CD4-positive, alpha-beta T cell treated with Interleukin-4 for 4 hours (primary cell): ENCODE data around the gene CCDC134.
A peak's percentile ranks its signal among the peaks of the same experiment; 100 is the strongest.

Experiments
- DNase-seq: peaks from one replicate; pipeline ENCODE4 v3.0.0-alpha.2; 2020

The CCDC134 gene

DNA sequence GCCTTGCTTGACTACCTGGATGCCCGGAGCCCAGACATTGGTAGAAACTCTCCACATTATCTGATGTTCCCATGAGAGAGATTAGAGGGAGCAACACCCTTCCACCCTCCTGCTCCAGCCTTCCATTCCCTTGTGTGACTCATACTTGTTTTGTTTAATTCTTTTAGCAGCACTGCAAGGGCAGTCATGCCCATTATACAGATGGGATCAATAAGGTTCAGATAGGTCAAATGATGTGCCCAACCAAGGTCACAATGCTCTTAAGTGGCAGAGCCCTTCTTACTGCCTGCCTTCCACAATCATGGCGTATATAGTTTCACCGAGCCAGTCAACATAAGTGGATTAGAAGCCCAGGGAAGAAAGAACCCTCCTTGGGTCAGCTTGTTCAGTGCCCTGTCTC is 6.6 kb upstream of the CCDC134 start:
- no peak for DNase-seq

DNA sequence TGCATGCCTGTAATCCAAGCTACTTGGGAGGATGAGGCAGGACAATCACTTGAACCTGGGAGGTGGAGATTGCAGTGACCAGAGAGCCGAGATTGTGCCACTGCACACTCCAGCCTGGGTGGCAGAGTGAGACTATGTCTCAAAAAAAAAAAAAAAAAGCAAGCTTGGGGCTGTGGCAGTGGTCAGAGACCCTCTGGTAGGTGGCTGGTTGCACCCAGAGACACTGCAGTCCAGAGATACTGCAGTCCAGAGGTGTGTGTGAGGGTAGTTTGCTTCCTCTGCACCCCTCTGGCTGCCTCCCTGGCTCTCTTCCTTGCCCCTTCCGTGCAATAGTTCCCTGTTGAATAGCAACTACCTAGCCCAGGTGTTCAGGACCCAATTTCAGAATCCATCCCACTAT is 1.7 kb upstream of the CCDC134 start:
- DNase-seq: no peak

DNA sequence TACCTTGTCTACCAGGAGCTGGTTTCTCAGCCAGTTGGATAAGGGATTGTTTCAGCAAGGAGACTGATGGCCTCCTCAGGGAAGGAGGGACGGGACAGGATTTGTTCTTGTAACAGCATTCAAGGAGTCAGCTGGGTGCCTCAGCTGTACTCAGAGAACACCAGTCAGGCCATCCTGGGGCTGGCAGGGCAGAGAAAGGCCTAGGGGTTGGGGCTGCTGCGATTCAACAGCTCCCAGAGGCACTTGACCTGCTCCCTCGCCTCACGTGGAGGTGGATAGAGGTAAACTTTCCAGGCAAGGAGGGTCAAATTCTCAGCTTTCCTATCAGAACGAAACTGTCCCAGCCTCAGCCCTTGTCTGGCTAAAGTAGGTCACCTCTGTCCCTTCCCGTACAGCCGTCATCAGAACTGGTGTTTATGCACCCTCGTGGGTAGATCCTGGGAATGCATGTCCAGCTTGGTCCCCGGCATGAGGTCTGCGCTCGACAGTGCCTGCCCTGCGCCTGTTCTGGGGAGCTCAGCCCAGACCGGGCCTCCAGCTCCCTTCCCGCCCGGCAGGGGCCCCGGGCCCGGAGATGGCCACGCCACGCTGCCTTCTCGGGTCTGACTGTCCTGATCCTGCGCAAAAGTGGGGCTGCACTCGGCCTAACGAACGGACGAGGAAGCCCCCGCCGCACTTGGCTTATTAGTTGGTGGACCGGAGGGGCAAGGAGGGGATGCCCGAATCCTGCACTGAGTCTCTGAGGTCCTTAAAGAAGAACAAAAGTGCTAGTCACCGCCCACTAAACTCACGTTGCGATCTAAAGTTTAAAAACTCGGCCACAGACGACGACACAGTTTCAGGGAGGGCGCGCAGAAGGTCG is 762 bp upstream of the CCDC134 start:
- no peak for DNase-seq

DNA sequence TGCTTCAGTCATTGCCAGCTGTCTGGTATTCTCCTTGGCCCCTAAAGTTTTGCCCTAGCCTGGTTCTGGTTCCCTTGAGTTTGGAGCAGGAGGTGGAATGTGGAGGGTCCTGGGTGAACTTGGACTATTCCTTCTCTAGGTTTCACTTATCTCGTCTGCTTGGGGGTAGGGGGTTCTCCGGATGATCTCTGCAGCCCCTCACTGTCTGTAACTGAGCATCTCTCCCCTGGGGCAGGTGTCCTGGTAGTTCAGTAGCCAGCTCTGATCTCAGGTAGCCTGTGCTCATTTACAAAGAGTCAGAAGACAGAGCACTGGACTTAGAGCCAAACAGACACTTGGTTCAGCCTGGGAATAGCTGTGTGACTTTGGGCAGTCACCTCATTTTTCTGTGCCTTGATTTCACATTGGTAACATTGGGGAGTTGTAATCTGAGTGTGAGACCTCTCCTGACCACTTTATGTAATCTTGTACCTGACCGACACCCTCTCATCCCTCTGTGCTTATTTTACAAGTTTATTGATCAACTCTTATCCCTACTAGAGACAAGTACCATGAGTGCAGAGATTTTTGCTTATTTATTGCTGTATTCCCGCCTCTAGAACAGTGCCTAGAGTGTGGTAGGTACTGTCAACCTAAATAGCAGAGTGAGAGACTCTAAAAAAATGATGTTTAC is 804 bp downstream of the CCDC134 start:
- no peak for DNase-seq

DNA sequence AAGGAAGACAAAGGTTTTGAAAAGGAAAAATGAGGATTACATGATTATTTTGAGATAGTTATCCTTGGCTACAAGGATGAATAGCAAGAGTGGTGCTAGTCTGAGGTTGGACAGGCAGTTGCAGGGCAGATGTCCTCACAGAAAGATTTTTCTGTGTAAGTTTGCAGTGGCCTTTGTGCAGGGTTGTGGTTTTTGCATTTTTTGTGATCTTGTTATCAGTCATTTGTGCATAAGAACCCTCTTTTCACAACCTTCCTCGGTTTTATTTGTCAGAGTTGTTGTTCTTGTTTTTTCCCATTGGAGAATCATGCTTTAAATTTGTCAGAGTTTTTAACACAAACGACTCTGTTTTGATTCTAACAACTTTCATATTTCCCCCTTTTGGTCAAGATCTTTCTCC is 1.4 kb downstream of the CCDC134 start:
- DNase-seq: no peak

DNA sequence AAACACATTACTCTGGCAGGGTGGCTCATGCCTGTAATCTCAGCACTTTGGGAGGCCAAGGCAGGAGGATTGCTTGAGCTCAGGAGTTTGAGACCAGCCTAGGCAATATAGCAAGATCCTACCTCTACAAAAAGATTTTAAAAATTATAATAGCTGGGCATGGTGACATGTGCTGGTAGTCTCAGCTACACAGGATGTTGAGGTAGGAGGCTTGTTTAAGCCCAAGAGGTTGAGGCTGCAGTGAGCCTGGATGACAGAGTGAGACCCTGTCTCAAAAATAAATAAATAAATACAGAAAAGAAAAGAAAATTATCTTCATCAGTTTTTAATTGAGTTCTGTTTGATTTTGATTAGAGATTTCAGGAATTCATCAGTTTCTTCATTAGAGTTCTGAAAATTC is 5.2 kb downstream of the CCDC134 start:
- no peak for DNase-seq

DNA sequence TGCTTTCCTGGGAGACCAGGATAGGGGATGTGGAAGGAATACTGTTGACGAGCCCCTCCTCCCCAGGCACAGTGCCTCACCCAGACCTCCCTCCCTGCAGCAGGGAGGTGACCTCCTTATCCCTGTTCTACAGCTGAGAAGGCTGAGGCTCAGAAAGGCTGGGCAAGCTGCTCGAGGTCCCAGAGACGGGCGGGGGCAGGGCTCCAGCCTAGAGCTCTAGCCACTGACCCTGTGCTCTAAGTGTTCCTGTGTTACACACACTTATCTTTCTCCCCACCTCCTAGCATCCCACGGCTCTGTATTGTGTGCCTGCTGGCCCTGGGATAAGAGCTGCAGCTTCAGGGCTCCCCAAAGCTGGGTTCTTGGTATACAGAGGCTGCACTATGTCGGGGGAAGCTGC is 7.9 kb downstream of the CCDC134 start:
- DNase-seq: no peak

DNA sequence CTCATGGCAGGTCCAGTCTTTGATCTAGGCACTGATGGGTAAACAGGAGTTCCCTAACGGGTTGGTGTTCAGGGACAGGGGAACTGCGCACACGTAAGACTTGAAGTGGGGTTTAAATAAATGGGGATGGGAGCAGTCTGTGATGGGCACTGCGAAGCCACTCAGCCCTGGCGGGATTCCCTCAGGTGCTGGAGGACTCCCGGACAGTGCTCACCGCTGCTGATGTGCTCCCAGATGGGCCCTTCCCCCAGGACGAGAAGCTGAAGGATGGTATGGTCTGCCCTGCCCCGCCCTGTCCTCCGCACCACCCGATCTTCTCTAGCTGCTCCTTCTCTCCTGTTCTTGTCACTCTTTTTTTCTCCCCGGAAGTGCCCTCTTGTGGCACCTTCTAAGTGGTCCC is 9.5 kb downstream of the CCDC134 start:
- no peak for DNase-seq

DNA sequence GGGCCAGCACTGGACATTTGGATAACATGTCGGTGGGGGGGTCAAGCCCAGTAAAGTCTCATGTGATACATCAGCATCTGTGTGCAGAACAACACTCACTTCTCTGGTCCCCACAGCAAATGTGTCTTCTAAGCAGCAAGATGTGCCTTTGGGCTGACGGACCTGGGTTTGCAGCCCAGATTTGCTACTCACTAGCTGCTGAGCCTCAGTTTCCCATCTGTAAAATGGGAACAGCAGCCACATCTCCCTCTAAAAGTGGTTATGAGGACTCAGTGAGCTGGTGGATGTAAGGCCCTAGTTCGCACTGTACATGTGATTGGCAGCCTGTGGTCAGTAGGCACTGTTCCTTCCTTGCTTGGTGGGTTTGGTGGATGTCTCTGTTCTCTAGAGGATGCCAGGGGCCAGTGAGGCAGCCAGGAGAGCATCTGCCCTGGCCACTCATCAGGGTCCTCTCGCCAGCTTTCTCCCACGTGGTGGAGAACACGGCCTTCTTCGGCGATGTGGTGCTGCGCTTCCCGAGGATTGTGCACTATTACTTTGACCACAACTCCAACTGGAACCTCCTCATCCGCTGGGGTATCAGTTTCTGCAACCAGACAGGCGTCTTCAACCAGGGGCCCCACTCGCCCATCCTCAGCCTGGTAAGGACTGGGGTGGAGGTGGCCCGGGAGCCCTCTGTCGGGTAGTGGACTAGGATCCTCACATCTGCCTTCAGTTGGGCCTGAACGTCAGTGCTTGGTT is 12.5 kb downstream of the CCDC134 start:
- DNase-seq: no peak

DNA sequence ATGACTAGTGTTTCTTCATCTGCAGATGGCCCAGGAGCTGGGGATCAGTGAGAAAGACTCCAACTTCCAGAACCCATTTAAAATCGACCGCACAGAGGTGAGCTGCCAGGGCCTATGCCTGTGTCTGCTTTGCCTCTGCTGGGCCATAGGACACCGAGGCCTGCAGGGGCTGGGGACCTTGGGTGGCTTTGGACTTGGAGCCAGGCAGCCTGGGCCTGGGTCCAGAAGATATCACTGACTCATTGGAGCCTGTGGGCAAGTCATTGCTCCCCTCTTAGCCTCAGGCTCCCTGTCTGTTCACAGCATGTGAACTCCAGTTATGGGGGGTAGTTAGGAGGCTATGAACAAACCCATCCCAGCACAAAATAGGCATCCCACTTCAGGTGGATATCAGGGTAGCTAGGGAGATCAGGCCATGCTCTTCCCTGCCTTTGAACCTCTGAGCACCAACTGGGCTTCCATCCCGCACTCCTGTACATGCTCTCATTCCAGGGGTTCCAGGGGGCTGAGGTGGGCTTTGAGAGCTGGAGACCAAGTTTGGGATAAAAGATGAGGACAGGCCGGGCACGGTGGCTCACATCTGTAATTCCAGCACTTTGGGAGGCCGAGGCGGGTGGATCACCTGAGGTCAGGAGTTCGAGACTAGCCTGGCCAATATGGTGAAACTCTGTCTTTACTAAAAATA is 13.4 kb downstream of the CCDC134 start:
- no peak for DNase-seq

DNA sequence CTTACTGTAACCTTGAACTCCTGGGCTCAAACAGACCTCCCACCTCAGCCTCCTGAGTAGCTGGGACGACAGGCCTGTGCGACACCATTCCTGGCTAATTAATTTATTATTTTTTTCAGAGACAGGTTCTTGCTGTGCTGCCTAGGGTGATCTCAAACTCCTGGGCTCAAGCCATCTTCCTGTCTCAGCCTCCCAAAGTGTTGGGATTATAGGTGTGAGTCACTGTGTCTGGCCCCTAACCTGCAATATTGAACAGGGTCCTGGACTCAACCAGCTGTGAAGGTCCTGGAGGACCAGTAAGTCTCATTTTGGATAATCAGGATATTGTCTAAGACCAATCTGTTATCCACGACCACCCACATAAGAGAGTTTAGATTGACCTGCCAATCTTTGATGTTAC is 15.2 kb downstream of the CCDC134 start:
- DNase-seq: no peak

DNA sequence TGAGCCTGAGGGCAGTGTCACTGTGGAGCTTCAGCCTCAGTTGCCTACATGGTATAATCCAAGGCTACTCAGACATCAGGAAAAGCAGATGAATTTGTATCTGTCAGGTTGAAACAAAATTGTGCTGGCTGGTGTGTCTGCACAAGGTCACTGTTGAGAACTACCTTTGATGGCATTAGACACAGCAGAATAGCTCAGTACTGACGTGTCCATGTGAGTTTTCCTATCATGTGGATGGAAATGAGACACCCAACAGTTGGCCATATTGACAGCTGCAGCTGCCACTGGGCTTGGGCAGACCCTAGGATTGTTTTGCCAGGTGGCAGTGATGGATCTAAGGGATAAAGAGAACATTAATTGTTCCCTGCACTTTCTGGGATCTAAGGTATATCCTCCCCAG is 15.8 kb downstream of the CCDC134 start:
- DNase-seq: no peak

DNA sequence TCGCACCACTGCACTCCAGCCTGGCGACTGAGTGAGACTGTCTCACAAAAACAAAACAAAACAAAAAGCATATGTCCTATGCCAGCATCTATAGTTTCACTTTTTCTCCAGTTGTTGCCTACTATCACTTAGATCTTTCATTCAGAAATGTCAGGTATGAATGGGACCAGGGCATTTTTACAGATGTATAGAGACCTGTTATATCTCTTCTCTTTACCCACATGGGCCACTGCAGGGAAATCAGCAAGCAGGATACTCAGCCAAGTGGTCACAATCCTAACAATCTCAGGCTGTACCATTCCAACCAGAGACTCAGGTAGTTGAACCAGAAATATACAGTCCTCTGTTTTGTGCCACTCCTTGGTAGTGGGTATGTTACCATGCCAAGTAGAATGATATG is 16.4 kb downstream of the CCDC134 start:
- DNase-seq: no peak

DNA sequence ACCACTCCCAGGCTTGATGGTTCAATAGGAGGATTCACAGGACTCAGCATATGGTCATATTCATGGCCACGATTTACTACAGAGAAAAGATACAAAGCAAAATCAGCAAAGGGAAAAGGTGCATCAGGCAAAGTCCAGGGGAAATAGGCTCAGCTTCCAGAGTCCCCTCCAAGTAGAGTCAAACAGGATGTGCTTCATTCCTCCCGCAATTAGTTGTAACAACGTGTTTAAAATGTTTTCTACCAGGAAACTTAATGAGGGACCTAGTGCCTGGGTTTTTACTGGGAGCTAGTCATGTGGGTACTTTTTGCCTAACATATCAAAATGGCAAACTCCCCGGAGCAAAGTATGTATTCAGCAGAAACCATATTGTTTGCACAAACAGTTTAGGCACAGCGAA is 17.5 kb downstream of the CCDC134 start:
- DNase-seq: no peak

DNA sequence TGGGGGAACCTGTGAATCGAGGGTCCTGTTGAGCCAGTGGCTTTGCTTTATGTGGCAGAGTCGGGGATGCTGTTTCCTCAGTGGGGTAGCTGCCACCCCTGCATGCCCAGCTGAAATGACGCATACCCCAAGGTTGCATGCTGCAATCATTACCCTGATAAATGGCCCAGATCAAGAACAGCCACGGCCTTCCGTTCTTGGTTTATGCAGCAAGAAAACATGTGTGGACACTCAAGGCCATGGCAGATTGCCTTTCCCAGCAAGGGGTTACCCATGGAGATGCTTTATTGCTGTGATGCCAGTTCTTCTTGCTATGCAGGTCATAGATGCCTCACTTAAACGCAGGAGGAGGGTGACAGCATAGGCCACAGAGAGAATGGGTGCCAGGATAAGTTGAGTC is 18.1 kb downstream of the CCDC134 start:
- DNase-seq: no peak

DNA sequence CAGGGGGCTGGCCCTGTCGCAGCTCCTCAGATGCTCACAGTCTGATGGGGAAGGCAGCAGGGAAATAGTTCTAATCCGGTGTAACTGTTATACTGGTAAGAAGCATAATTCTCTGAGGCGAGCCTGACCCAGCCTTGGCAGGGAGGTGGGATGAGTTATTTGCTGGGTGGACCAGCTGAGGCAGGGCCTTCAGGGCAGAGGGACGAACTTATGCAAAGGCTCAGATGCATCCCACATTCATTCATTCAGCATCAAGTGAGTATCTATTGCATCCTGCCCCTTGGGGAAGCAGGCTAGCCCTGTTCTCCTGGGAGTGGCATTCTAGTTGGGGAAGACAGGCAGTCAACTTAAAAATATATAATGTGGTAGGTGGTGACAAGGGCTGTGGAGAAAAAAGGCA is 18.8 kb downstream of the CCDC134 start:
- no peak for DNase-seq

DNA sequence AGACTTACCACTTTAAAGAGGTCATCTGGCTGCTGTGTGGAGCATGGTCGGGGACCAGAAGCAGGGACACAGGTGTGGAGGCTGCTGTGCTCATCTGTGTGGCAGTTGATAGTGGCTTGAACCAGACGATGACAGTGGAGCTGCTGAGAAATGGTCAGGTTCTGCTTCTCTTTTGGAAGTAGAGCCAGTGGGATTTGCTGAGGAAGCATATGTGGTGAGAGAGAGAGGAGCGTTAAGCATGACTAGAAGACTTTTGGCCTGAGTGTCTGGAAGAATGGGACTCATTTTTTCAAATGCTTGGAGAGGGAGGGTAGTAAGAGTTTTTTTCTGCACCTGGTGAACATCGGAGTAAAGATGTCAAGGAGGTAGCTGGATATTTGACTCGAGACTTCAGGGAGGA is 20.0 kb downstream of the CCDC134 start:
- no peak for DNase-seq

DNA sequence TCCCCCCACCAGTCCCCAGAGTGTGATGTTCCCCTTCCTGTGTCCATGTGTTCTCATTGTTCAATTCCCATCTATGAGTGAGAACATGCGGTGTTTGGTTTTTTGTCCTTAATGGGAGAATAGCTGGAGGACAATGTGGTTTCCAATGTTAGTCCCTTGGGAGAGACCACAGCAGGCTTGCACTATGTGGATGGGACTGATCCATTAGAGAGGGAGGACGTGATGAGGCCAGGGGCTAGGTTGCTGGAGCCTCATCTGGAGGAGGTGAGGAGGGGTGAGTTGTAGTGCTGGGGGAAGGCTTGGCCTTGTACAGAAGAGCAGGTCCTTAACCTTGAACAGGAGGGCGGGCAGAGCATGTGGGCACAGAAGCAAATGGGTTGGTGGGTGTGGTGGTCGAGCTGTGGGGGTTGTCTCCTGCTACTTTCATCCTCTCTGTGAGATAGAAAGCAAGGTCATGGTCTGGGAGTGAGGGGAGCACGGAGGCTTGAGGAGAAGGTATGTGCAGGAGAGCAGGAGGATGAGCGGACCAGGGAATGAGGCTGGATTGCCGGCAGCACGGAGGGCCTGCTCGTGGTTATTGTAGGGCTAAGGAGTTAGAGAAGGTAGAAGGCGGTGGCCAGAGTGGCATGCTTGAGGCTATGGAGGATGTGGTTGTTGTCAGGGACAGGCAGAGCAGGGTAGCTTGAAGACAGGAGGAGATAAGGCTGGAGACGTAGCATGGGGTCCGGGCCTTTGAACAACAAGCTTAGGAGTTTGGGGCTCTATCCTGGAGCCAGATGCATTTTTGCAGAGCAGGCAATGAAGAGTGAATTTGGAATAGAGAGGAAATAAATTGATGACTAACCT is 21.2 kb downstream of the CCDC134 start:
- no peak for DNase-seq

DNA sequence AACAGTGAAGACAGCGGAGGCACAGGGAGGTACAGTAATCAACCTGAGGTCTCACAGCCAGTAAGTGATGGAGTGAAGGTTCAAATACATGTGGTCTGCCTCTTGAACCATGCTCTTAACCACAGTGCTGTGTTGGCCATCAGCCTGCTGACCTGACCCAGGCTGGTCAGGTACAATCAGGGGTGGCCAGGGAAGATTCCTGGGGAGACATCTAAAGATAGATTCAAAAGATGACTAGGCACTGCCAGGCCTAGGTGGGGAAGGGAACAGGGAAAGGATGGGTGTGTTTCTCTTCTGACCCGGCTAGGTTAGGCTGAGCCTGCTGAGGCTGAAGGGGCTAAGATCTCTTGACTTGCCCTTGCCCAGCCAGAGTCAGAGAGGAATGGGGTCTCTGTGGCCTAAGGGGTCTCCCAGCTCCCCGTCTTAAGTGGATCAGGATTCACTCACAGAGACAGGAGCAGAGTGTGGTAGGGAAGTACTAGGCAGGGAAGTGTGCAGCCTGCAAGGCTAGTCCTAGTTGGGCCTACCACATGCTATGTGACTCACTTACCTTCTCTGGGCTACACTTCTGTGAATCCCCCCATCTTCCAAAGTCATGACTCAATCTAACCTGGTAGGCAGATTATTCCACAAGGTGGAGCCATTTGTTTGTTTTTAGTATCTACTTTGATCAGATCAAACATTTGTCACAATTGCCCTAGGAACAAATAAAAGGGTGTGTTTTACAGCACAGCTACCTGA is 22.0 kb downstream of the CCDC134 start:
- DNase-seq: peak; percentile 92

DNA sequence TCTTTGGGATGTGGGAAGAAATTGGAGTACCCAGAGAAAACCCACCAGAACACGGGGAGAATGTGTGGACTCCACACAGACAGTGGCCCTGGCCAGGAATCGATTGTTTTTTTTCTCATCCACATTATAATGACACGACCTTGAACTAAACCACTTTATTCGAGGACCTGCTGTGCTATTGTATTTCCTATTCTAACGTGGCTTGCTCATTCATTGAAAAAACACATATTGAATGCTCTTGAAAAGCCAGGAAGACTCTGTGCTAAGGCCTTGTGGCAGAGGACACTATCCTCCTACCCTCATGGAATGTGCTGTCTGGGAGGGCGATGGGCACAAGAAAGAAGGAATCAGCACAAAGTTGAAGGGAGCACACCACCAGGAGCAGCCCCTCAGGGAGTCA is 23.3 kb downstream of the CCDC134 start:
- no peak for DNase-seq

DNA sequence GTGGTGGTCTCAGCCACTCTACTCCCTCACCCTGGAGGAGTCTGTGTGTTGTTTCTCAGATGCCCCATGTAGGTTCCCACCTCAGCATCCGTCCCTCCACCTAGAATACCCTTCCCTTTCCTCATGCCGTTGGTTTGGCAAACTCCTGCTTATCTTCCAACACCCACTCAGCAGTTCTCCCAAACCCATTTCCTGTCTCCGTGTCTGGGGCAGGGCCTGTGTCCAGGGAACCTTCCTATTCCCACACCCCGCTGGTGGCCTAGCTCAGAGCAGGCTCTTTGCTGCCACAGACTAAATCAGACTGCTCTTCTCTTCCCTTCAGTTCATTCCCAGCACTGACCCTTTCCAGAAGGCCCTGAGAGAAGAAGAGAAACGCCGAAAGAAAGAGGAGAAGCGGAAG is 24.9 kb downstream of the CCDC134 start:
- DNase-seq: no peak

DNA sequence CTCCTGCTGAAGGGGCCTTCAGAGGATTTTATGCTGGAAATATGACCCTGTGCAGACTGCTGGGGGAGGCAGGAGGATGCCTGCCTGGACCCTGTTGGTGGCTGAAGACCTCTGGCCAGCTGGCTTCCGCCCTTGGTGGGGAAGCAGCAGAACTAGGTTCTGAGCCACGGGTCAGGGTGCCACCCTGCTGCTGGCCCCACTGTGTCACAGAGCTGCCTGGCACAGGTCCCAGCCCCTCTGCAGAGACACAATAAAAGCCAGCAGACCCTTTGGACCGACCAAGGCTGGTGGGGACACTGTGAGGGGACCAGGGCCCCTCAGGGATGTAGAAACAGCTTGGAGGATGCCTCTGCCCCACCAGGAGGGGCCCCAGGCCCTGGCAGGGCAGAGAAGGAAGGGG is 25.5 kb downstream of the CCDC134 start:
- no peak for DNase-seq
